Glomerular visceral epithelial cell (primary cell): Measurements from ENCODE around the gene CTTNBP2NL.
"Not testable (repeated sequence)": the region's sequence is repeated elsewhere in the genome, so short reads cannot be mapped to it uniquely, and the experiment has no call there.

ENCODE experiments used
- DNase-seq: peaks from one replicate; pipeline ENCODE4 v3.0.0-alpha.2; 2016; ENCODE audit errors: extremely low spot score

CTTNBP2NL gene

DNA sequence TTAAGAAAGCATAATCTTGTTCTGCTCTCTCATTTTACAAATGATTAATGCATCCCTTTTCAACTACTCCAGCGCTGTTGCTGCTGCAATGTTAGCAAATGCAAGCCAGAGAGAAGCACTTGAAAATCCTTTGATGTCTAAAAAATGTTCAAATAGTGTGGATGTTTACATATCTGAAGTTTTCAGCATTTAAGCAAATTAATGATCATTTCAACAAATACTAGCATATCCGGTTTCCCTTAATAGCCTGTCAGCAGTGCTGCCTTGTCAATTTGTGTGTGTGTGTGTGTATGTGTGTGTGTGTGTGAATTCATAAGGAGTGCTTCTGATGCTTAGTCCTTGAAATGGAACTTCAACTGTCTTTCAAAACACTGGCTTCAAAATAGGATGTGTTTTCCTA, 64.6 kb downstream of the CTTNBP2NL start:
- DNase-seq, result no peak

DNA sequence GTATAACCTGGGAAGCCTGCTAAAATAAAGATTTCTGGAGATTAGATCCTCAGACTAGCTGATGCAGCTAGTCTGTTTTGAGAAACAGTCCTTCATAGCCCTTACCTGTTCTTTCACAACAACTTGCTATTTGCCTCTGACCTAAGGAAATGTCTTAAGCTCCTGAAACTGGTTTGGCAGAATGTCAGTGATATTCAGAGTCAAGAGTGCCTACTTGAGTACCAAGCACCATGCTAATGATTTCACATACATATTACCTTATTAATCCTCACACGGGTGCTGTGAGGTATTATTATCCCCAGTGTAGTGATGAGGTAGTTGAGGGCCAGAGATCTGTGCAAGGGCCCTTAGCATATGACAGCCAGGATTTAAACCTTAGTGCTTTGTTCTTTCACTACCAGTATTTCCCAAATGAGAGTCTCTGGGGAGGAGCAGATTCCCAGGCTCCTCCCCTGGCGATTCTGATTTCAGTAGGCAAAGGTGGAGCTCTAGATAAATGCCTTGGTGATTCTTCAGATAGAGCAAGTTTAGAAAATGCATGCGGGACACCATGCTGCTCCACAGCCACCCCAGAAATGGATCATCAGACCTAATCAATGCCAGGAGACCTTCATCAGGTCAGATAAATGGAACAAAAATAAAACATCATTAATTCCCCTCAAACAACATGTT, 65.3 kb downstream of the CTTNBP2NL start:
- DNase-seq, result no peak

DNA sequence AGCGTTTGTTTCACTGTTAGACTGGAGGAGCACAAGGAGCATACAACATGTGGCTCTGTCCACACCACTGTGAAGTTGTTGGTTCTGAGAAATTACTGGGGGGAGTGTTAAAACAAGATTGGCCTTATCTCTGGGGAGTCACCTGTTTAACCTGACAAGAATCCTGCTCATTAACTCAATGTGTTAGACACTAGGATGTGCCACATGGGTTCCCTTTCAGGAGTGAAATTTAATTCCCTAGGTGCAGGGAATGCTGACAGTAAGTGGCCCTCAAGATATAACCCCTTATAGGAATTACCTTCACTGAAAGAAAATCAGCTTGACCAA, 66.9 kb downstream of the CTTNBP2NL start:
- no peak for DNase-seq

DNA sequence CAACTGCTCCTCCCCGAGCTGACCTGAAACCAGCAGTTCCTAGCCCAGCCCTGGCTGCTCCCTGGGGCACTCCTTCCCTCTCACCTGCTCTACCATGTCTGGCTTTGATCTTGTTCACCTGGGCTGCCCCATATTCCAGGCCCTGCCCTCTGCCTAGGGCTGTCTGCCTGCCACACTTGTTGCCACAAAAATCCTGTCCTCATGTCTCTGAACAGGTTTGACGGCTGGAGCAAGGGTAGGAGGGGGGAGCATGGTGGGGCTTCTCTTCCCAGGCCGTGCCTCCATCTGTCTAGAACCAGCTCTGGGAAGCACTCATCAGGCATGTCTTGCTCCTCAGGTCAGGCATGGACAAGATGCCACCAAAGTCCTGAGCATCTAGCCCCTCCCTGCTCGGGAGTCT, 68.5 kb downstream of the CTTNBP2NL start:
- DNase-seq, result no peak

DNA sequence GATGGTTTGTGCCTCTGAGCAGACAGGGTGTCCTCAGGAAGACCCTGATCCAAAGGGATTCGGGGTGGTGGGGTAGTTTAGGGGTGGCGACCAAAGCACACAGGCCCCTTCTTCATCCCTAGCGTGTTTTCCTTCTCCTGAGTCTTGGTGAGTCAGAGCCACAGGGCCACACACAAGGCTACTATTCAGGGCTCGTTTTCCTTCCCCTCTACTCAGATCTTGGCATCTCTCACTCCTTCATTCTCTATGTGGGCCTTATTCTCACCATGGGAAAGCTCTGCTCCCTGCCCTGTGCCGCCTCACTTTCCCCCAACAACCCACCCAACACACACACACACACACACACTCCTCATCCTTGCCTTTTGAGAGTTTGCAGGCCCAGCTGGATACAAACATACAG, 69.1 kb downstream of the CTTNBP2NL start:
- peak; percentile 28 for DNase-seq

DNA sequence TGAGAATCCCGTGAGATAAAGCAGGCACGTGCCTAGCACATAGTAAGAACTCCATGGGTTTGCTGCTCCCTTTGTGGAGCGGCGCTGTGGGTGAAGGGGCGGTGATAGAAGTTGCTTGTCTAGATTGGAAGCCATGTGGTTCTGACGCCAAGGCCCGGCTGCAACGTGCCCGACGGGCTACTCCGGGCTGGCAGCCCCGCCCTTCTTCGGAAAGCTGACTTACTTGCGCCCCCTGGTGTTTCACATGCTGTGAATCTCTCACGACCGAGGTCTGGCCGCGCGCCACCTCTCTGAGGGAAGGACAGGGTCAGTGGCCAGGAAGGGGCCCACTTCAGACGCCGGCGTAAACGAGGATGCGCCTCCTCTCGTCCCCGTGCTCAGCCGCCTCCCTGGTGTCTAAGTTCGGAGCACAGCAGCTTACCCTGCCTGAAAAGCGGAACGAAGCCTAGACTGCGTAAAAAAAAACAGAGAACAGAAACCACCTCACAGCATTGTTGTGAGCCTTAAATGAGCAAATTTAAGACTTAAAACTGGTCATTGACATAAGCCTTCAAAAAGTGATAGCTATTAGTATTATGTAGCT, 70.2 kb downstream of the CTTNBP2NL start:
- DNase-seq, result peak; percentile 93

DNA sequence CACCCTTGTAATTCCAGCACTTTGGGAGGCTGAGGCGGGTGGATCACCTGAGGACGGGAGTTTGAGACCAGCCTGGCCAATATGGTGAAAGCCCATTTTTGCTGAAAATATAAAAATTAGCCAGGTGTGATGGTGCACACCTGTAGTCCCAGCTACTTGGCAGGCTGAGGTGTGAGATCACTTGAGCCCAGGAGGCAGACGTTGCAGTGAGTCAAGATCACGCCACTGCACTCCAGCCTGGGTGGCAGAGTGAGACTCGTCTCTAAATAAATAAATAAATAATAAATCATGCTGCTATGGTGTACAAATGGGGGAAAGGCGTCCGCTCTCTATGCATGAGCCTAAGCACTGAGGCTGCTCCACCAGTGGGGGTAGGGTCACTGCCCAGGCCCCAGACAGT, 74.3 kb downstream of the CTTNBP2NL start:
- DNase-seq, result not testable (repeated sequence)

DNA sequence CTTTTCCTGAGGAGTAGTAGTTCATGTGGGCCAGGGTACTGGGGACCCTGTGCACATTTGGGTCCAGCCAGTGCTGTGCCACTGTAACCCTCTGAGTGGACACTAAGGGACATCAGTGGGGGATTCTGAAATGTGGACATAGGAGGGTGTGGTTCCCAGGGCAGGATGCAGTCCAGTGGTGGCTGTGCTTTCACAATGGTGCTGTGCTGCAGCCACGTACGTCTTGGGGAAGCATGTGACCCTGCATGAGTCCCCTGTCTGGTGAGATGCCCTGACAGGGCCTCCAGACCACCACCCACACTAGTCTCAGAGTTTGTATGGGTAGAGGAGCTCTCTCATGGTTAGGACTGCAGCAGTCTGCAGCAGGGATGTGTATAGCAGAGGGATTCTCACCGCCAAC, 75.0 kb downstream of the CTTNBP2NL start:
- no peak for DNase-seq

DNA sequence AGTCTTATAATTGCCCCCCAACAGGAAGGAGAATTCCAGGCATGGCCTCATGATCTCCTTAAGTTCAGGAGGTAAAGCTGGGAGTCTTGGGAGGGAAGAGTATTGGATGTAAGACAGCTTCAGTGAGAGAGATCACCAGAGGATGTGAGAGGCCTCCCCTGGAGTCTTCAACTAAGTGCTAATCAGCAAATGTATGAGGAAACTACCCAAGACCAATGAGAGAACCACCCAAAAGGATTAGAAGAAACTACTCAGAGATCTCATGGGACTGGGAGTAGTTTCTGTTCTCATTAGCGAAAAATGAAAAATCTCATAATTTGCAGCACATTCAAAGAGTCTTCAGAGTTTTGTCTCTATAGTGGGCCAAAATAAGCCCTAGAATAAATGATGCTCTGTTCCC, 76.1 kb downstream of the CTTNBP2NL start:
- no peak for DNase-seq

DNA sequence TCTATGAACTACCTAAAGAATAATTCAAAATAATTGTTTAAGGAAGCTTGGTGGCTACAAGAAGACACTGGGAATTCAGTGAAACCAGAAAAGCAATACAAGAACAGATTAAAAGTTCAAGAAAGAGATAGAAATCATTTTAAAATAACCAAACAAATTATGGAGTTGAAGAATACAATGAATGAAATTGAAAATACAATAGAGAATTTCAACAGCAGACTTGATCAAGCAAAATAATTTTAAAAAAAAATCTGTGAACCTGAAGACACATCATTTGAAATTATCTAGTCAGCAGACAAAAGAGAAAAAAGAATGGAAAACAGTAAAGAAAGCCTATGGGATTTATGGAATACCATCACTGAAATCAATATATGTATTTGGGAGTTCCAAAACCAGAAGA, 81.5 kb downstream of the CTTNBP2NL start:
- DNase-seq, result no peak

DNA sequence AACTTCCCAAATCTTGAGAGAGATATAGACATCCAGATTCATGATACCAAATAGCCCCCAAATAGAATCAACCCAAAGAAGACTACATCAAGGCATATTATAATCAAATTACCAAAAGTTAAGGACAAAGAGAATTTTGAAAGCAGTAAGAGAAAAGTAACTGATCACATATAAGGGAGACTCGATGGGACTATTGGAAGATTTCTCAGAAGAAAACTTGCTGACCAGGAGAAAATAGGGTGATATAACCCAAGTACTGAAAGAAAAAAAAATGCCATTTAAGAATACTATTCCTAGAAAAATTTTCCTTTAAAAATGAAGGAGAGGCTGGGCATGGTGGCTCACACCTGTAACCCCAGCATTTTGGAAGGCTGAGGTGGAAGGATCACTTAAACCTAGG, 82.3 kb downstream of the CTTNBP2NL start:
- DNase-seq, result no peak

DNA sequence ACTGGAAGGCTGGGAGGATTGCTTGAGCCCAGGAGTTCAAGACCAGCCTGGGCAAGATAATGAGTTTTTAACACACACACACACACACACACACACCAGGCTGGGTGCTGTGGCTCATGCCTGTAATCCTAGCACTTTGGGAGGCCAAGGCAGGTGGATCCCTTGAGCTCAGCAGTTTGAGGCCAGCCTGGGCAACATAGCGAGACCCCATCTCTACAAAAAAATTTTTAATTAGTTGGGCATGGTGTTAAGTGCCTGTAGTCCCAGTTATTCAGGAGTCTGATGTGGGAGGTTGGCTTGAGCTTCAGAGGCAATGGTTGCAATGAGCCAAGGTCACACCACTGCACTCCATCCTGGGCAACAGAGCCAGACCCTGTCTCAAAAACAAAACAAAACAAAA, 90.0 kb downstream of the CTTNBP2NL start:
- not testable (repeated sequence) for DNase-seq

DNA sequence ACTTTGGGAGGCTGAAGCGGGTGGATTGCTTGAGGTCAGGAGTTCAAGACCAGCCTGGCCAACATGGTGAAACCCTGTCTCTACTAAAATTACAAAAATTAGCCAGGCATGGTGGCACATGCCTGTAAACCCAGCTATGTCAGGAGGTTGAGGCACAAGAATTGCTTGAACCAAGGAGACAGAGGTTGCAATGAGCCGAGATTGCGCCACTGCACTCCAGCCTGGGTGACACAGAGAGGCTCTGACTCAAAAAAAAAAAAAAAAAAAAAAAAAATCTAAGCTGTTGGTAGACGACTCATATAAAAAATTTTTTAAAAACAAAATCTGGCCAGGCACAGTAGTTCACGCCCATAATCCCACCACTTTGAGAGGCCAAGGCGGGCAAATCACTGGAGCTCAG, 91.7 kb downstream of the CTTNBP2NL start:
- DNase-seq, result not testable (repeated sequence)

DNA sequence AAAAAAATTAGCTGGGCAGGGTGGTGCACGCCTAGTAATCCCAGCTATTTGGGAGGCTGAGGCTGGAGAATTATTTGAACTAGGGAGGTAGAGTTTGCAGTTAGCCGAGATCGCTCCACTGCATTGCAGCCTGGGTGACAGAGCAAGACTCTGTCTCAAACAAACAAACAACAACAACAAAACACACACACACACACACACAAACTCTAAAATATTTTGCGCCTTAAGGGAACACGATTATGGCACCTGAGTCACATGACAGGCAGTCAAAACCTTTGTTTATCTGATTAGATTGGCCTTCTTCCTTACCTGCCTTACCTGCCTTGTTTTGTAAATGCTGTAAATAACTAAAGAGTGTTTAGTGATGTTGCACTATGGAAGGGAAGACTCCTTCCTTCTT, 92.1 kb downstream of the CTTNBP2NL start:
- DNase-seq, result no peak

DNA sequence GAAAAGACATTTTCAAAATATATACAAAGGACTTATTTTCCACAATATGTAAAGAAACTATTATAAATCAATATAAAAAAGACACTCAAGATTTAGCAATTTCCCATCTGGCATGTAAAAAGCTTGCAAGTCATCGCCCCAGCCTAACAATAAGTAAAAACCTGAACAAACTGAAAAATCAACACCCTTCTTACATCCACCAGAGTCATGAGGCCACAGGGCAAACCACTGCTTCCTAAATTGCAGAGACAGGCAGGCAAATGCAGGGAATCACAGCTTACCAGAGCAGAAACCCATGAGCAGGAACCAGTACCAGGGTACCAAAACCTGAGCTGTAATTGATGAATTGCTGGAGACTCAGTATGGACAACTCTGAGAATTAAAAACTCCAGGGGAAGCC, 96.1 kb downstream of the CTTNBP2NL start:
- no peak for DNase-seq

DNA sequence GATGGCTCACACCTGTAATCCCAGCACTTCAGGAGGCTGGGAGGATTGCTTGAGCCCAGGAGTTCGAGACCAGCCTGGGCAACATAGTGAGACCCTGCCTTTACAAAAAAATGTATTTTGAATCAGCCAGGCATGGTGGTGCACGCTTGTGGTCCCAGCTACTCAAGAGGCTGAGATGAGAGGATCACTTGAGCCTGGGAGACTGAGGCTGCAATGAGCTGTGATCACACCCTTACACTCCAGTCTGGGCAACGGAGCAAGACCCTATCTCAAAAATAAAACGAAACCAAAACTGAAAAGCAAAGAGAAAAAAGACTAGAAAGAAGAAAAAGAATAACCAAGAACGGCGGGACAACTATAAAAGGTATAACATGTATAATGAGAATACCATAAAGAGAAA, 97.3 kb downstream of the CTTNBP2NL start:
- DNase-seq, result no peak

DNA sequence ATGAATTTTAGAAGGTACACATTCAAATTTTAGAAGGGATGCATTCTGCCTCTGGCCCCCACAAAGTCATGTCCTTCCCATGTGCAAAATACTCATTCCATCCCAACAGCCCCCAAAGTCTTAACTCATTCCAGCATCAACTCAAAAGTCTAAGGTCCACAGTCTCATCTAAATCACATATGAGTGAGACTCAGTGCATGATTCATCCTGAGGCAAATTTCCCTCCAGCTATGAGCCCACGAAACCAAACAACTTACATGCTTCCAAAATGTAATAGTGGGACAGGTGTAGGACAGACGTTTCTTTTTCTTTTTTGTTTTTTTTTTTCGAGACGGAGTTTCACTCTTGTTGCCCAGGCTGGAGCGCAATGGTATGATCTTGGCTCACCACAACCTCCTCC, 100.3 kb downstream of the CTTNBP2NL start:
- no peak for DNase-seq

DNA sequence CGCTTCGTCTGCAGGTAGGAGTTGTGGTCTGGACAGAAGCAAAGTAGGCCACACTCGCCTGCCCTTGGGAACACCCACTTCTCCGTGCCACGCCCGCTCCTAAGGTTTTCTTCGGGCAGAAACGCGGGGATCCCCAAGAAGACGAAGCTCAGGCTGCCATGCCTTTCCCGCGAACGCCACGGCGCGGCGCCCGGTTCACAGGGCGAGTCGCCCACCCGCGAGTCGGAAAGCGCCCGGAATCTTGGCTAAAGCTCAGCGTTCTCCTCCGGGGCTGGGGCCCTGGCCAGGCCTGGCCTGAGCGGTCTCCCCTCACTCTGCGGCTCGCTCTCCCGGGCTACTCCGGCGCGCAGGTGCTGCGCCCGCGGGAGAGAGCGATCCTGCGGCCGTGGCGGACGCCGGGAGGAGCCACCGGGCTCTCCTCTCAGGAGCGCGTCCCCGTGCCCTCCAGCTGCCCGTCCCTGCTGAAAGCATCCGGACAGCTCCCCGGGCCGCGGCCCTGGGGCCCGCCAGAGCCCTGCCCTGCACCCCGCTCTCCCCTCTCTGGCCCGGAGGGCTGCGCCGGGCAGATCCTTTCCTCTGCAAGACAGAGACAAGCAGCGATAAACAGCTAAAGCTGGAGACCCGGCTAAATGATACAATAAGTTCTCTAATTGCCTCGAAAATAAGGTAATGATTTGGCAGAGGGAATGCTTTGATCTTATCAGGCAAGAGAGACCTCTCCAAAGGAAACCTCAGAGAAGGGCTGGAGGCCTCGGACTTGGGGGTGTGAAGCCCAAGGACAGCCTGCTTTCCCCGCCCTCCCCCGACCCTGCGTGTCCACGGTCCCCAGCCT, 106.0 kb downstream of the CTTNBP2NL start:
- peak; percentile 86 for DNase-seq

DNA sequence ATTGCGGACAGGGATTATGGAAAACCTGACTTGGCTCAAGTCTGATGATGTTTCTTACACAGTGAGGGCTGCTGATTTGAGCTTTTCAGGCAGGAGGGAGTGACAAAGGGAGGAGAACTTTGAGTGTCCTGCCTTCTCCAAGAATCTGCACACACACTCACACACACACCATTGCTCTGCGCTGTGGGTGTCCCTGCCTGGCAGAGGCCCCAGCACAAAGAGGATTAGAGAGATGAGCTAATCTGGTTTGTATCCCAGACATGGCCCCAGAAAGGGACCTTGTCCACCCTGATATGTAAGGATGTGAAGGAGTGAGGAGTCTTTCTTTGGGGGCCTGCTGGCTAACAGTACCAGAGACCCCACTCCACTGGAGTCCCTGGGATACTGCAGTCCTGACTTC, 106.8 kb downstream of the CTTNBP2NL start:
- peak; percentile 31 for DNase-seq

DNA sequence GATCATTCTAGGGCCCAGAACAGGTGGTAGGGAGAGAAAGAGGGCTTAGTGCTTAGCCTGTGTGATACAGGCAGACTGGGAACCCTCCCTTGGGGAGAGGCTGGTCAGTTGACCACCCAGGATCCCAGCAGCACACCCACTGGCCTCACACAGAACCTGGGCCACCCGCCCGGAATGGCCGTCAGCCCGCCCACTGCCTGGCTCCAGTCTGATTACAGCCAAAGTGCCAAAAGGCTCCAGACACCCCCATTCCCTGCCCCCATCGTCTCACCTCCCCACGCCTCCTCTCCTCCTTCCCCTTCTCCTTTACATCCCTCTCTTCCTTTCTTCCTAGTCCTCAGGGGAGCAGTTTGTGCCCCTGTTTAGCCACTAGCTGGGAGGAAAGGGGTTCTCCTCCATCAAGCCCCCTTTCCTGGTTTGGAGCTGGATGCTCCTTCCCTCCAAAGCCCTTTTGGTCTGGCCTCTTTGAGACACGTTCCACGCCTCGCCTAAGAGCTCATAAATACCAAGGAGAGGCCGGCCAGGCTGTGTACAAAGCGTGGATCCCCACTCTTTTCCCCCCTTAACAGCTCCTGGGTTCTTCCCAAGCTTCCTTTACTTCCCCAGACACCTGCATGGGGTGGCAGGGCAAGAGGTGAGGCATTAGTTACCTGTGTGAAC, 108.1 kb downstream of the CTTNBP2NL start:
- no peak for DNase-seq

DNA sequence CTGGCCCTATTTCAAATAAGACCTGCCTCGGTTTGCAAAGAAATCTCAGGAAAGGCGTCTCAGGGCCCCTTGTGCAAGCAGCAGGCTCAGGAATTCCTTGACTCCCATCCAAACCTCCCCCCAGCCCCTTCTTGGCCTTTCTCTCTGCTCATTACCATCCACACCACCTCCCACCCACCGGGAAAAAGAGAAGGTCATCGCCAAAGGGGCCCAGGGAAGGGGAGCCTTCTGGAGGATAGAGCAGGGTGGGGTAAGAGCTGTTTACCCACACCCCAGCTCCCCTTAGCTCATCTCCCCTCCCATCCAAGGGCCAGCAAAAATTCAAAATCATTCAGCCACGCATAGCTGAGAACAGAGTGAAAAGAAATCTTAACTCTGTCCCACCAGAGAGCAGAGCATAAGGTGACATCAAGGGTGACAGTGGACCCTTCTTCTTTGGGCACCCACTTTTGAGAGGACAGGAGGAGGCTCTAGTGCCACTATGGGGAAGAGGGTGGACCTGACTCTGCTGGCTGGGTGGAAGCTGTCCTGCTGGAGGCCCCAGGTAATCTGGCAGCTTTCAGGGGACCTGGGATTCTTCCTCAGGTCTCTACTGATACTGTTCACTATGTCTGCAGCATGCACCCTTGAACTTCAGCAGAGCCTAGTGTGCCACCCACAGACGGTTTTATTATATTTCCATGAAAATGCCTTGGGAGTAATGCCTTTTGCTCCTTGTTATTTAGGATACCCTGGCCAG, 108.8 kb downstream of the CTTNBP2NL start:
- no peak for DNase-seq

DNA sequence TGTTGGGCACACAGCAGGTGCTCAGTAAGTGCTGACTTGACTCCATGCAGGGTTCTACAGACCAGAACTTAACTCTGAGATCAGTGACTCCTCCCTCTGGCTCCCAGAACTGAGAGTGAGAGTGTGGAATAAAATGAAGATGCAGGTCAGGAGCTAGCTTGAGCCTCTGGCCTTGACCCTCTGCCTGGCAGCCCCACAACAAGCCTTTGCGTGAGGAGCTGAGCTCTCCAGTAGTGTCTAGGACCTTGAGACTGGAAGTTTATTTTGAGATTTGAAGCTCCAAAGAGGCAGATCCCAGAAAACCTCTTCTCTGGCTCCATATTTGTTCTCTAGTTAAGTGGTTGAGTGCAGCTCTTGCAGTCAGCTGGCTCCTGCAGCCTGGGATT, 109.4 kb downstream of the CTTNBP2NL start:
- no peak for DNase-seq
